PC-9 (cell line): ENCODE results near the gene ANGPTL2. TPM values are rescaled to one million over a fixed set of nuclear protein-coding genes. Genes with fewer than 3 reads are reported as not detected.

ENCODE experiments used
- BruUV-seq: library from RNA; stranded (reverse); fragments of 400-500 nt; replicated peaks from 2 replicates; lab custom pipeline; 2021; lab: Mats Ljungman, UMichigan
- CTCF ChIA-PET: fragments of 300-600 bp; sonication (Branson Sonifier 250); formaldehyde crosslinking; loops from one replicate; lab custom pipeline; 2022; ENCODE audit warnings: antibody characterized with exemption; lab: Charles Lee
- POLR2A ChIA-PET: fragments of 300-600 bp; sonication (Branson Sonifier 250); formaldehyde crosslinking; loops from one replicate; lab custom pipeline; 2022; ENCODE audit warnings: antibody characterized with exemption; ENCODE audit not compliant: unreplicated experiment; lab: Charles Lee
- DNase-seq, 2 experiments: peaks; one replicate each; pipeline versions ENCODE4 v3.0.0 to v3.0.0-alpha.2; 2015 to 2022; ENCODE audit warnings: mixed read lengths in 1 of 2
- H2AFZ ChIP-seq: fragments of 200-600 bp; sonication (generic); 2 replicates; pipeline ENCODE4 v1.8.1; 2017; ENCODE audit warnings: antibody characterized with exemption
- H3F3A ChIP-seq: fragments of 200-600 bp; sonication (generic); 2 replicates; pipeline ENCODE4 v1.8.1; 2017; ENCODE audit warnings: antibody characterized with exemption, mild to moderate bottlenecking, low read depth; ENCODE audit not compliant: insufficient read depth
- H3K27ac ChIP-seq: fragments of 200-600 bp; sonication (generic); 2 replicates; pipeline ENCODE4 v1.6.1; 2016; ENCODE audit warnings: mixed run types
- H3K27me3 ChIP-seq: fragments of 200-600 bp; sonication (generic); 2 replicates; pipeline ENCODE4 v1.6.1; 2016; ENCODE audit warnings: low read depth, mixed run types; ENCODE audit not compliant: insufficient read depth
- H3K36me3 ChIP-seq: fragments of 200-600 bp; sonication (generic); 2 replicates; pipeline ENCODE4 v1.6.1; 2016; ENCODE audit warnings: low read depth, mixed run types
- H3K4me1 ChIP-seq: fragments of 200-600 bp; sonication (generic); replicated peaks from 2 replicates; pipeline ENCODE4 v1.6.1; 2016; ENCODE audit warnings: mixed run types; ENCODE audit not compliant: insufficient read depth
- H3K4me2 ChIP-seq: fragments of 200-600 bp; sonication (generic); 2 replicates; pipeline ENCODE4 v1.6.1; 2017; ENCODE audit warnings: mixed run types
- H3K4me3 ChIP-seq: fragments of 200-600 bp; sonication (generic); 2 replicates; pipeline ENCODE4 v1.6.1; 2016; ENCODE audit warnings: mixed run types
- H3K79me2 ChIP-seq: fragments of 200-600 bp; sonication (generic); 2 replicates; pipeline ENCODE4 v1.6.1; 2017; ENCODE audit warnings: low read depth, mixed run types
- H3K9me2 ChIP-seq: fragments of 200-600 bp; sonication (generic); 2 replicates; pipeline ENCODE4 v1.8.1; 2017; ENCODE audit warnings: mild to moderate bottlenecking; ENCODE audit not compliant: insufficient read depth
- H3K9me3 ChIP-seq: fragments of 200-600 bp; sonication (generic); 2 replicates; pipeline ENCODE4 v1.8.1; 2016; ENCODE audit warnings: low read depth; ENCODE audit not compliant: insufficient read depth
- H4K20me1 ChIP-seq: fragments of 200-600 bp; sonication (generic); 2 replicates; pipeline ENCODE4 v1.8.1; 2017; ENCODE audit not compliant: insufficient read depth
- CTCF ChIP-seq: fragments of 200-600 bp; sonication (generic); conservative IDR thresholded peaks from 2 replicates; pipeline ENCODE4 v1.6.1; 2017; ENCODE audit warnings: mixed run types, antibody characterized with exemption, mild to moderate bottlenecking, moderate library complexity
- EZH2 ChIP-seq: fragments of 200-600 bp; sonication (generic); IDR thresholded peaks from 2 replicates; pipeline ENCODE4 v1.8.0; 2017; ENCODE audit warnings: antibody characterized with exemption, low read depth
- intact Hi-C: fragments of 100-400 bp; cut with micrococcal nuclease; formaldehyde crosslinking; loops from one replicate; pipeline ENCODE4 v1.10.0; 2022; ENCODE audit not compliant: unreplicated experiment
- total RNA-seq: library from RNA; stranded (reverse); gene quantifications from 2 replicates; pipeline ENCODE4 v1.2.3, GENCODE V29; 2021

ANGPTL2 gene
- total RNA-seq, 1 experiment from 2014 or later = 0.13 TPM

GRCh38 chr9:127049581-127049980, 72.9 kb downstream of the ANGPTL2 start:
- intact Hi-C loops = loop anchor here (1.0 to 2.0 kb wide), 3 partner anchors 64 to 149 kb away; no protein-coding TSS in a partner anchor
- Histone ChIP-seq H3K9me2 (no peaks in the 10 kb centered on the region), H3K27ac (peak overlapping the region; percentile 86), H3K27me3 (no peaks in the 10 kb centered on the region), H3K79me2 (no peaks in the 10 kb centered on the region), H3K4me1 (peaks cover 35% of the 10 kb centered on the region), H3K4me3 (no peak overlapping the region), H3K4me2 (peak overlapping the region; percentile 75), H3K36me3 (no peaks in the 10 kb centered on the region), H3F3A (peaks cover 13% of the 10 kb centered on the region), H4K20me1 (no peaks in the 10 kb centered on the region), H2AFZ (no peak overlapping the region), H3K9me3 (no peaks in the 10 kb centered on the region)
- DNase-seq = no peak
- TF ChIP-seq EZH2 (no peak), CTCF (no peak)
- ChIA-PET POLR2A (interaction anchor here (0.9 kb wide), 1 partner anchor 113 kb away, joined by 6 read pairs; no protein-coding TSS in a partner anchor), CTCF (interaction anchor here (0.6 to 2.0 kb wide), 6 partner anchors 17 to 109 kb away, joined by 3 to 11 read pairs (median 4); no protein-coding TSS in a partner anchor)
- no TSS peak for BruUV-seq

GRCh38 chr9:127049044-127049443, 73.4 kb downstream of the ANGPTL2 start:
- TF ChIP-seq CTCF (0 out of 2 replicates have a peak, but pooled peaks have one; percentile 34), EZH2 (no peak)
- H2AFZ ChIP-seq = no peak overlapping the region

GRCh38 chr9:127047971-127048370, 74.5 kb downstream of the ANGPTL2 start:
- H3K4me1 ChIP-seq = peaks cover 35% of the 10 kb centered on the region
- no peak overlapping the region for H2AFZ ChIP-seq
- POLR2A ChIA-PET = no interaction called here

More at GRCh38 chr9:127049044-127049443, 73.4 kb downstream of the ANGPTL2 start:
- no peaks in the 10 kb centered on the region for H3K9me3 ChIP-seq
- peak overlapping the region; percentile 75 for H3K4me2 ChIP-seq
- H3F3A ChIP-seq = peaks cover 13% of the 10 kb centered on the region
- H3K4me1 ChIP-seq = peaks cover 35% of the 10 kb centered on the region
- H4K20me1 ChIP-seq = no peaks in the 10 kb centered on the region
- intact Hi-C loops = loop anchor here (1.0 to 2.0 kb wide), 3 partner anchors 64 to 150 kb away; no protein-coding TSS in a partner anchor
- H3K9me2 ChIP-seq = no peaks in the 10 kb centered on the region
- peak overlapping the region; percentile 38; the same call in 1 of the 2 replicates for H3K4me3 ChIP-seq
- H3K36me3 ChIP-seq = no peaks in the 10 kb centered on the region
- ChIA-PET POLR2A (interaction anchor here (0.6 to 0.9 kb wide), 2 partner anchors 75 to 113 kb away, joined by 6 to 11 read pairs; no protein-coding TSS in a partner anchor), CTCF (interaction anchor here (0.6 to 2.0 kb wide), 6 partner anchors 18 to 109 kb away, joined by 3 to 11 read pairs (median 4); no protein-coding TSS in a partner anchor)
- H3K27ac ChIP-seq = peak overlapping the region; percentile 86
- no peaks in the 10 kb centered on the region for H3K27me3 ChIP-seq
- DNase-seq = peak; percentile 70 to 95
- H3K79me2 ChIP-seq = no peaks in the 10 kb centered on the region
- no TSS peak for BruUV-seq

More at GRCh38 chr9:127047971-127048370, 74.5 kb downstream of the ANGPTL2 start:
- H3K4me3 ChIP-seq = no peak overlapping the region
- peaks cover 13% of the 10 kb centered on the region for H3F3A ChIP-seq
- CTCF ChIA-PET = interaction anchor here (1.4 to 2.0 kb wide), 2 partner anchors 19 to 62 kb away, joined by 4 to 11 read pairs; no protein-coding TSS in a partner anchor
- no peaks in the 10 kb centered on the region for H3K79me2 ChIP-seq
- H3K36me3 ChIP-seq = 0 out of 2 replicates have a peak, but pooled peaks cover under 1% of the 10 kb centered on the region
- peak overlapping the region; percentile 75; the same call in 1 of the 2 replicates for H3K4me2 ChIP-seq
- no peaks in the 10 kb centered on the region for H4K20me1 ChIP-seq
- no peak for DNase-seq
- no peaks in the 10 kb centered on the region for H3K9me3 ChIP-seq
- H3K9me2 ChIP-seq = no peaks in the 10 kb centered on the region
- no peak for TF ChIP-seq CTCF
- TF ChIP-seq EZH2 = no peak
- no peaks in the 10 kb centered on the region for H3K27me3 ChIP-seq
- BruUV-seq = no TSS peak
- intact Hi-C loops = loop anchor here (2.0 kb wide), 1 partner anchor 151 kb away; no protein-coding TSS in a partner anchor
- peak overlapping the region; percentile 86 for H3K27ac ChIP-seq
